Subcutaneous adipose tissue (tissue), 4 donors: Measurements from ENCODE around the gene CTPS2. TPM values are rescaled to one million over a fixed set of nuclear protein-coding genes. Genes with fewer than 3 reads are reported as not detected.

Experiments
- CTCF ChIP-seq: fragments of 450-650 bp; IDR thresholded peaks from one replicate; pipeline ENCODE4 v1.5.1; 2016; ENCODE audit warnings: low read depth, mild to moderate bottlenecking, control low read depth, antibody characterized with exemption, moderate library complexity
- total RNA-seq, 4 donors: library from RNA; depleted of rRNA; stranded (reverse); fragments of >200 nt; gene quantifications; one replicate each; pipeline ENCODE4 v1.1.0, GENCODE V29; 2016

CTPS2 gene
- total RNA-seq, 4 donors from 2014 or later: 13.4 to 21.8 (median 18.5) TPM

DNA sequence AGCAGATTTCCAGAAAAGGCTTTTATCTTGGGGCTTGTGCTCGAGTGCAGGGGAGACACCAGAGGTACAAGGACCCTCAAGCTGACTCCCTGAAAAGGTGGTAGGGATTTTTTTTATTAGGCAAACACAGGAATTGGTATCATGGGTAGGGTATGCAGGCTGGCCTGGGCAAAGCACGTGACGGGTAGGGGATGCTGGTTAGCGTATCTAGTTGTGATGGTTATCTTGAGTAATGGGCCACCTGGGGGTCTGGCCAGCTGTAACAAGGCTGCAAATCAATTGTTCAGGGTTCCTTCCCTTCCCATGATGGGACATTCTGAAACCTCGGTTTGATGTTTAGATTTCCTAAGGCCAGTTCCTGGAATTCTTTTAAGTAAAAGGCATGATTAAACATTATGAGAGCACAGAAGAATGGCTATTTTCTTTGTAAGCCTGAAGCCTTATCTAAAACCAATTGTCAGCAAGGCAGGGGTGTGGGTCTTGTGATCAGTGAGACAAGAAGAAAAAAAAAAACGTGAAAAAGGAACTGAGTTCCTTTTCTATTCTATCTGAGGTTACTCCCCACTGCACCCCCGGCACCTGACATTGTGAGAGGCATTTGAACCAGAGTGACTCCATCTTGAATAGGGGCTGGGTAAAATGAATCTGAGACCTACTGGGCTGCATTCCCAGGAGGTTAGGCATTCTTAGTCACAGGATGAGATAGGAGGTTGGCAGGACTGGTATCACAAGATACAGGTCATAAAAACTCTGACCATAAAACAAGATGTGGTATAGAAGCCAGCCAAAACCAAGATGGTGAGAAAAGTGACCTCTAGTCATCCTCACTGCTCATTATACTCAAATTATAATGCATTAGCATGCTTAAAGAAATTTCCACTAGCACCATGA lies 126.7 kb downstream of the CTPS2 start:
- no peak for TF ChIP-seq CTCF

GRCh38 chrX:16579517-16579916 lies 133.0 kb downstream of the CTPS2 start:
- no peak for TF ChIP-seq CTCF

DNA sequence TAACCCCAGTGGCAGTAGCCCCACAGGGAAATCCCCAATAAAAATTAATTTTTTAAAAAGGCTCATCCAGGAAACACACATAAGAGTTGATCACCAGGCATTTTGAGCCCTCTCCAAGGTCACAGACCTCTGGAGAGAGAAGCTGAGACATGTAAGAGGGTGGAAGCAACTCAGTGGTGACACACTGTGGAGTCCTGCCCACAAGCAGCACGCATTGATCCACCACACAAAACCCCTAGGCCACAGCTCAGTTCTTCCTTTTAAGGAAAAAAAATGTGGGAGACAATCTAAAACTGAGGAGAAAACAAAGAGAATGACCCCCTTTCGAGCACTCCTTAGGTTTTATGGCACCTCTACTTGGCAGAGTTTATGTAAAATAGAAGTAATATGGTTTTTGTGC lies 134.3 kb downstream of the CTPS2 start:
- no peak for TF ChIP-seq CTCF

GRCh38 chrX:16577483-16578029 lies 134.9 kb downstream of the CTPS2 start:
- no peak for TF ChIP-seq CTCF

GRCh38 chrX:16573781-16574180 lies 138.7 kb downstream of the CTPS2 start:
- TF ChIP-seq CTCF: no peak

- TF ChIP-seq CTCF: no peak
Measured at GRCh38 chrX:16567681-16568080, 144.8 kb downstream of the CTPS2 start.

- TF ChIP-seq CTCF: no peak
Measured at GRCh38 chrX:16566571-16566970, 145.9 kb downstream of the CTPS2 start.
